ENCODE results near the gene EPG5. TPM values are rescaled to one million over a fixed set of nuclear protein-coding genes. Genes with fewer than 3 reads are reported as not detected.
A peak's percentile ranks its signal among the peaks of the same experiment; 100 is the strongest.

The EPG5 gene
- total and polyA plus RNA-seq, 2 experiments from 2014 or later, result 4.6 to 32.1 TPM

DNA sequence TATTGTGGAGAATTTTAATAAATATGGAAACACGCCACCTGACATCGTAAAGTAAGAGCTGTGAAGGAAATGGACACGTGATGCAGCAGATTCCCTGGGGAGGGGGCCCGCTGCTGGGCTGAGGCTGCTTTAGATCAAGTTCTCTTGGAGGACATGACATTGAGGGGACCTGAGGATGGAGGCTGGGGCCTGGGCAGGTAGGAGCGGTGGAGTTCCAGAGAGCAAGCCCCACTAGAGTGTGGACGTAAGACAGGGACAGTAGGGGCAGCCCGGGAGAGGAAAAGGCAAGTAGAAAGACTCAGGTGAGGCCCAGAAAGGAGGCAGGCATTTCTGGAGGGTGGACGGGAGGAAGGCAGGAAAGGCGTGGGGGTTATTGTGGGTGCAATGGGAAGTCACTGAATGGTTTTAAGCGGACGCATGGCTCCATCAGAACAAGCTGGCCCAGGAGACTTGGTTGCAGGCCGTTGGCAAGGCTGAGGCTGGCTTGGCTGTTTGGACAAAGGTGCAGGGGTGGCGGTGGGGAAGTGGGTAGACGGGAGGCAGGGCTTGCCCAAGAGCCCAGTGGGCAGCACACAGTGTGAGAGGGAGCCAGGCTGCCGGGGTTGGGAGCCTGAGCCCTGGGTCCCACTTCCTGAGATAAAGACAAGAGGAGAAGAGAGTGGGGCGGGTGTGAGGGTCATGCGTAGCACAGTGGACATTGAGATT lies 125.9 kb downstream of the EPG5 start:
- Histone ChIP-seq H3K36me3 (replicated peaks; ENCODE audit: insufficient read depth, low read depth) (no peaks in the 10 kb centered on the region), H2AFZ (no peak overlapping the region), H3K9me2 (replicated peaks; ENCODE audit: insufficient read depth) (no peaks in the 10 kb centered on the region), H4K20me1 (ENCODE audit: insufficient read depth, poor library complexity, severe bottlenecking) (no peaks in the 10 kb centered on the region), H3K4me1 (ENCODE audit: insufficient read depth) (peaks cover 20% of the 10 kb centered on the region), H3K79me2 (no peaks in the 10 kb centered on the region), H3K27me3 (peaks cover 10% of the 10 kb centered on the region), H3K27ac (no peak overlapping the region), H3K4me3 (no peak overlapping the region), H3K9me3 (ENCODE audit: low read depth) (no peaks in the 10 kb centered on the region), H3K4me2 (no peak overlapping the region)
- no peak for DNase-seq (ENCODE audit: low spot score)
- WGBS (ENCODE audit: low lambda C conversion rate, missing lambda C conversion rate), result 82% methylated on average over 17 of the region's 17 CpGs
- no peak for TF ChIP-seq EZH2phosphoT487 (IDR thresholded peaks at IDR 0.05; ENCODE audit: low read depth, severe bottlenecking, unreplicated experiment)
- no peak for TF ChIP-seq EZH2 (IDR thresholded peaks at IDR 0.05; ENCODE audit: borderline replicate concordance)
- TF ChIP-seq CTCF (IDR thresholded peaks at IDR 0.05; ENCODE audit: poor library complexity), result no peak

DNA sequence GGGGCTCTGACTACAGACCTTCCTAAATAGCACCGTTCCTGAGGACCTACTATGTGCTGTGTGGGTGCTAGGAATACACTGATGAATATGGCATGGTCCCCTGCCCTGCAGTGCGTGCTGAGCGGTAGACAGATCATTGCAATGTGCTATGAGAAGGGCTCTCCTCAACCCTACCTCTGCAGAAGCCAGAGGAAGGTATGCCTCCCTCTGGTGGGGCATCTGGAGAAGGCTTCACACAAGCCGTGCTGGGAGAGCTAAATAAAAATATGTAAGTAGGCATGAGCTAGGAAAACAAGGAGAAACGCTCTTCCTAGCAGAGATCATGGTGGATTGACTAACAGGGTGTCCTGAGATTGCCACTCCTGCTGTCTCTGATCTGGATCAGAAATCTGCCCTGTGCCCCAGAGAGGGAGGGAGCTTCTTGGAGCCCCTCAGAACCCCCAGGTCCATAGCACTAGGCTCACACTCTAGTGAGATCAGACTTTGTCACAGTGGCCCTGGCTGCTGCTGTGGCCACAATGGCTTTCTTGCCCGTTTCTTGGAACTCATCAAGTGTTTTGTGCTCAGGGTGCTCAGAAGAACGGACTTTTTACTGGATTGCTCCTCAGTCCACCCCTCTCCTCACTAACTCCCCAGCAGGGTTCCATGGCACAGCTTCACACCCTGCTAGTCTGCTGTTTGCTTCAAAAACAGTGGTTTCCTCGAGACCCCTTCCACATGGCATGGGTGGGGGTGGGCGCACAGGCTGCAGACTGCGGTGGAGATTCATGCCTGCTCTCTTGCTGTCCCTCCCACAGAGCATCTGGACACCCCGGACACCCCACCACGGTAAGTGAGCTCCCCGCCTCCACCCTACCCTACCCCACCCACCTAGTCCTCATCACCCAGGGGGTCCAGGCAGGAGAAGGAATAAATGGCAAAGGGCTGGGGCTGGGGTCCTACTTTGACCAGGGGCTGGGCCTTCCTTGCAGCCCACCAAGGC lies 127.4 kb downstream of the EPG5 start:
- no peaks in the 10 kb centered on the region for H3K9me3 ChIP-seq (ENCODE audit: low read depth)
- no peak overlapping the region for H3K4me2 ChIP-seq
- H3K27me3 ChIP-seq, result peaks cover 10% of the 10 kb centered on the region
- H3K79me2 ChIP-seq, result no peaks in the 10 kb centered on the region
- H3K4me1 ChIP-seq (ENCODE audit: insufficient read depth), result peaks cover 20% of the 10 kb centered on the region
- DNase-seq (ENCODE audit: low spot score), result peak; percentile 67
- no peaks in the 10 kb centered on the region for H4K20me1 ChIP-seq (ENCODE audit: insufficient read depth, poor library complexity, severe bottlenecking)
- no peak overlapping the region for H3K27ac ChIP-seq
- TF ChIP-seq EZH2 (IDR thresholded peaks at IDR 0.05; ENCODE audit: borderline replicate concordance), result no peak
- TF ChIP-seq CTCF (IDR thresholded peaks at IDR 0.05; ENCODE audit: poor library complexity), result peak; percentile 46
- TF ChIP-seq EZH2phosphoT487 (IDR thresholded peaks at IDR 0.05; ENCODE audit: low read depth, severe bottlenecking, unreplicated experiment), result no peak
- H3K9me2 ChIP-seq (replicated peaks; ENCODE audit: insufficient read depth), result no peaks in the 10 kb centered on the region
- H3K4me3 ChIP-seq, result no peak overlapping the region
- H3K36me3 ChIP-seq (replicated peaks; ENCODE audit: insufficient read depth, low read depth), result no peaks in the 10 kb centered on the region
- no peak overlapping the region for H2AFZ ChIP-seq
- 76% methylated on average over 13 of the region's 13 CpGs for WGBS (ENCODE audit: low lambda C conversion rate, missing lambda C conversion rate)

DNA sequence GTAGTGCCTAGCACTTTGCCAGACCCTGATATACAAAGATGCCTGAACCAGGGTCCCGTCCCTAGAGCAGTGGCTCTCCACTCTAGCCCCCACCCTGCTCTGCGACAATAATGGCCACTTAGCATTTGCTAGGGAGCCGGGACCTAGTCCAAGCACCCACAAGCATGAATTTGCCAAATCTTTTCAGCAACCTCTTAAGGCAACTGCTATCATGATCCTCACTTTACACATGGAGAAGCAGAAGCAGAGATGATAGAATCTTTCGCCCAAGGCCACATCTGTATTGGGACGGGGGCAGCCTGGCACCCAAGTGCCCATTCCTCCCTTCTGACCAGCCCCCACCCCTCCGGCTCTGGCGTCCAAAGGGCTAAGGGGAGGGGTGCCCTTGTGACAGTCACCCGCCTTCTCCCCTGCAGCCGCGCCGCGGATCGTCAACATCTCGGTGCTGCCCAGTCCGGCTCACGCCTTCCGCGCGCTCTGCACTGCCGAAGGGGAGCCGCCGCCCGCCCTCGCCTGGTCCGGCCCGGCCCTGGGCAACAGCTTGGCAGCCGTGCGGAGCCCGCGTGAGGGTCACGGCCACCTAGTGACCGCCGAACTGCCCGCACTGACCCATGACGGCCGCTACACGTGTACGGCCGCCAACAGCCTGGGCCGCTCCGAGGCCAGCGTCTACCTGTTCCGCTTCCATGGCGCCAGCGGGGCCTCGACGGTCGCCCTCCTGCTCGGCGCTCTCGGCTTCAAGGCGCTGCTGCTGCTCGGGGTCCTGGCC lies 128.6 kb downstream of the EPG5 start:
- no peak overlapping the region for H3K4me3 ChIP-seq

More for the DNA sequence above, 128.6 kb downstream of the EPG5 start:
- no peak overlapping the region for H3K4me2 ChIP-seq
- H3K27me3 ChIP-seq, result peaks cover 10% of the 10 kb centered on the region
- TF ChIP-seq EZH2 (IDR thresholded peaks at IDR 0.05; ENCODE audit: borderline replicate concordance) (no peak), EZH2phosphoT487 (IDR thresholded peaks at IDR 0.05; ENCODE audit: low read depth, severe bottlenecking, unreplicated experiment) (no peak), CTCF (IDR thresholded peaks at IDR 0.05; ENCODE audit: poor library complexity) (no peak)
- no peak overlapping the region for H3K27ac ChIP-seq
- DNase-seq (ENCODE audit: low spot score), result no peak
- H3K9me3 ChIP-seq (ENCODE audit: low read depth), result no peaks in the 10 kb centered on the region
- 97% methylated on average over 36 of the region's 53 CpGs for WGBS (ENCODE audit: low lambda C conversion rate, missing lambda C conversion rate)
- H4K20me1 ChIP-seq (ENCODE audit: insufficient read depth, poor library complexity, severe bottlenecking), result no peaks in the 10 kb centered on the region
- H3K9me2 ChIP-seq (replicated peaks; ENCODE audit: insufficient read depth), result no peaks in the 10 kb centered on the region
- peaks cover 24% of the 10 kb centered on the region for H3K4me1 ChIP-seq (ENCODE audit: insufficient read depth)
- no peaks in the 10 kb centered on the region for H3K79me2 ChIP-seq
- H2AFZ ChIP-seq, result no peak overlapping the region
- H3K36me3 ChIP-seq (replicated peaks; ENCODE audit: insufficient read depth, low read depth), result no peaks in the 10 kb centered on the region
